GM12878 (cell line): ENCODE measurements around the gene PRR14L. TPM values are rescaled to one million over a fixed set of nuclear protein-coding genes. Genes with fewer than 3 reads are reported as not detected.

Source experiments
- ESRRA ChIP-seq: IDR thresholded peaks from 2 replicates; pipeline ENCODE4 v1.6.1; 2012; ENCODE audit warnings: mild to moderate bottlenecking, low read length, improper control_type of control experiment
- EZH2 ChIP-seq: IDR thresholded peaks from 2 replicates; pipeline ENCODE4 v1.6.1; 2012; ENCODE audit warnings: low read depth, mild to moderate bottlenecking, control low read depth, inconsistent platforms, low read length, borderline replicate concordance; ENCODE audit not compliant: control insufficient read depth
- FOS ChIP-seq: IDR thresholded peaks from 3 replicates; pipeline ENCODE4 v1.6.1; 2011; ENCODE audit warnings: borderline replicate concordance; ENCODE audit not compliant: insufficient read length; ENCODE audit errors: extremely low read depth
- FOXK2 ChIP-seq: fragments of 450-650 bp; IDR thresholded peaks from 2 replicates; pipeline ENCODE4 v1.6.1; 2017; ENCODE audit warnings: mild to moderate bottlenecking, moderate library complexity
- GABPA ChIP-seq: IDR thresholded peaks from 2 replicates; pipeline ENCODE4 v1.6.1; 2014; ENCODE audit warnings: antibody characterized with exemption, low read depth, mild to moderate bottlenecking, inconsistent platforms
- HCFC1 ChIP-seq: fragments of 150-350 bp; IDR thresholded peaks from 2 replicates; pipeline ENCODE4 v1.6.1; 2014; ENCODE audit warnings: low read length
- IKZF2 ChIP-seq, 2 experiments: fragments of 450-650 bp; IDR thresholded peaks; 2 replicates each; pipeline ENCODE4 v1.6.1; 2017; ENCODE audit warnings: mild to moderate bottlenecking in 2 of 2, moderate library complexity in 2 of 2
- KAT2A ChIP-seq: conservative IDR thresholded peaks from 2 replicates; pipeline ENCODE4 v1.6.1; 2011; ENCODE audit warnings: low read depth, low read length; ENCODE audit not compliant: control insufficient read depth
- NR2F1 ChIP-seq: fragments of 450-650 bp; conservative IDR thresholded peaks from 2 replicates; pipeline ENCODE4 v1.6.1; 2017; ENCODE audit warnings: mild to moderate bottlenecking
- POLR2A ChIP-seq: IDR thresholded peaks from 2 replicates; pipeline ENCODE4 v1.6.1; 2011; ENCODE audit warnings: low read depth, mild to moderate bottlenecking, low read length
- POLR2AphosphoS2 ChIP-seq: IDR thresholded peaks from 2 replicates; pipeline ENCODE4 v1.6.1; 2011; ENCODE audit warnings: low read depth, mild to moderate bottlenecking, low read length, improper control_type of control experiment, moderate library complexity
- POU2F2 ChIP-seq: IDR thresholded peaks from 3 replicates; pipeline ENCODE4 v1.6.1; 2011; ENCODE audit warnings: low read depth, mild to moderate bottlenecking, low read length, borderline replicate concordance
- SP1 ChIP-seq: IDR thresholded peaks from one replicate; pipeline ENCODE4 v1.6.1; 2011; ENCODE audit warnings: low read depth, low read length
- SREBF2 ChIP-seq: IDR thresholded peaks from 2 replicates; pipeline ENCODE4 v1.6.1; 2012; ENCODE audit warnings: mild to moderate bottlenecking, low read length
- STAT1 ChIP-seq: fragments of 450-650 bp; conservative IDR thresholded peaks from 2 replicates; pipeline ENCODE4 v1.6.1; 2014; ENCODE audit warnings: antibody characterized with exemption, mild to moderate bottlenecking
- polyA plus RNA-seq, 11 experiments: library from polyadenylated mRNA; depleted of rRNA in 4 of 11; unstranded in 6 of 11; stranded (reverse) in 5 of 11; fragments of >200 nt; fragmentation: Nextera tagmentation in 4 of 11; fragmentation: Illumina TruSeq in 1 of 11; extraction: Ambion mirVana in 4 of 11; extraction: Trizol in 1 of 11; gene quantifications; 1 replicate in 1 of 11; 2 replicates in 10 of 11; pipeline versions ENCODE4 v1.2.1 to v1.2.3, GENCODE V29; 2011 to 2016; ENCODE audit warnings: inconsistent platforms in 2 of 11, missing spikeins in 2 of 11, low read depth in 1 of 11
- total RNA-seq, 4 experiments: library from RNA; depleted of rRNA in 3 of 4; stranded (reverse); fragments of >200 nt in 3 of 4; fragmentation: Illumina TruSeq in 1 of 4; extraction: Trizol in 1 of 4; gene quantifications; 2 replicates each; pipeline versions ENCODE4 v1.2.1 to v1.2.3, GENCODE V29; 2013 to 2021
- TF ChIP-seq, protein P1 (sequence below): IDR thresholded peaks from 2 replicates; pipeline ENCODE4 v1.6.1; 2011; ENCODE audit warnings: low read depth, low read length, improper control_type of control experiment, borderline replicate concordance
- TF ChIP-seq, protein P2 (sequence below): fragments of 150-350 bp; IDR thresholded peaks from 2 replicates; pipeline ENCODE4 v1.6.1; 2014; ENCODE audit warnings: mild to moderate bottlenecking, low read depth, low read length
- TF ChIP-seq, protein P3 (sequence below): IDR thresholded peaks from 2 replicates; pipeline ENCODE4 v1.6.1; 2012; ENCODE audit warnings: low read depth, low read length, improper control_type of control experiment

PRR14L gene
- total and polyA plus RNA-seq, 10 of the 15 experiments (the other 5 are each of a cell fraction or from before 2014, with no cell fraction given), result 4.2 to 49.0 (median 21.4) TPM

DNA sequence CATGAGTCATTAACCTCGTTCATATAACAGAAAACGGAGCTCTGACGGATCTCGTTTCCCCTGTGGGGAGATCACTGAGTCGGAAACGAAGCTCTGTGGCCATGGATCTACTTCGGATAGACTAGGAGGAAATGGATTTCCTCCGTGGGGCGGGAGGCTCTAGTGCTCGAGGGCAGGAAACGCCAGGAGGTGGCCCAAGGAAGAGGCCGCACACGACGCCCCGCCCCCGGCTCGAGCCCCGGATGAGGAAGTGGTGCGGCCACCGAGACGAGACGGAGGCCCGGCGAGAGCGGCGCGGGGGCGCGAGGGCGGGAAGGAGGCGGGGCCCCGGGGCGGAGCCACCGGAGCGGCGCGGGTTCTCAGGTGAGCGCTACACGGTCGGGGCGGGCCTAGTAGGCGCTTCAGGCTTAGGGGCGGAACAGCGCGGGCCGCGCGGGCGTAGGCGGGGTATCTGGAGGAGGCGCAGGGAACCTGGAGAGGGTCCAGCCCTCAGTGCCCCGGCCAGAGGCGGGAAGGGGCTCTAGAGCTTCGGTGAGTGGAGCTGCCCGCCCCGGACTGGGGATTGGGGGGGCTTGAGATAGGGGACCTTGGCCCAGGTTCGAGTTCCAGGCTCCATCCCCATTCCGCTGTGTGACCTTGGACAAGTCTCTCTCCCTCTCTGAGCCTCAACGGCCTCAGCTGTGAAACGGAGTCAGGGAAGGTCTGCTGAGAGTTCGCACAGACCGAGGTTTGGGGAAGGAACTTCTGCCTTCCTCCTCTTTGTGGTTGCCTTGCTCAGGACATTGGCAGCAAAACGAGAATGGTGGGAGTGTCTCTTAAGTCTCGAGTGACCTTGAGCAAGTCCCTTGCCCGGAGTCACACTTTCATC lies 3.9 kb upstream of the PRR14L start, which contains the start of gene DEPDC5 (continued):
- TF ChIP-seq NR2F1, result 0 out of 2 replicates have a peak, but pooled peaks have one; percentile 11
- TF ChIP-seq, protein P1, sequence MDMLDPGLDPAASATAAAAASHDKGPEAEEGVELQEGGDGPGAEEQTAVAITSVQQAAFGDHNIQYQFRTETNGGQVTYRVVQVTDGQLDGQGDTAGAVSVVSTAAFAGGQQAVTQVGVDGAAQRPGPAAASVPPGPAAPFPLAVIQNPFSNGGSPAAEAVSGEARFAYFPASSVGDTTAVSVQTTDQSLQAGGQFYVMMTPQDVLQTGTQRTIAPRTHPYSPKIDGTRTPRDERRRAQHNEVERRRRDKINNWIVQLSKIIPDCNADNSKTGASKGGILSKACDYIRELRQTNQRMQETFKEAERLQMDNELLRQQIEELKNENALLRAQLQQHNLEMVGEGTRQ, result no peak
- no peak for TF ChIP-seq EZH2
- peak; percentile 86; the same call in 1 of the 2 replicates for TF ChIP-seq ESRRA
- TF ChIP-seq IKZF2 (IDR thresholded peaks at IDR 0.05), result peak; percentile 41 to 50
- TF ChIP-seq HCFC1, result peak; percentile 53
- TF ChIP-seq POLR2AphosphoS2, result peak; percentile 91
- TF ChIP-seq, protein P2, sequence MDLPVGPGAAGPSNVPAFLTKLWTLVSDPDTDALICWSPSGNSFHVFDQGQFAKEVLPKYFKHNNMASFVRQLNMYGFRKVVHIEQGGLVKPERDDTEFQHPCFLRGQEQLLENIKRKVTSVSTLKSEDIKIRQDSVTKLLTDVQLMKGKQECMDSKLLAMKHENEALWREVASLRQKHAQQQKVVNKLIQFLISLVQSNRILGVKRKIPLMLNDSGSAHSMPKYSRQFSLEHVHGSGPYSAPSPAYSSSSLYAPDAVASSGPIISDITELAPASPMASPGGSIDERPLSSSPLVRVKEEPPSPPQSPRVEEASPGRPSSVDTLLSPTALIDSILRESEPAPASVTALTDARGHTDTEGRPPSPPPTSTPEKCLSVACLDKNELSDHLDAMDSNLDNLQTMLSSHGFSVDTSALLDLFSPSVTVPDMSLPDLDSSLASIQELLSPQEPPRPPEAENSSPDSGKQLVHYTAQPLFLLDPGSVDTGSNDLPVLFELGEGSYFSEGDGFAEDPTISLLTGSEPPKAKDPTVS, result no peak
- TF ChIP-seq KAT2A, result no peak
- no peak for TF ChIP-seq SREBF2
- no peak for TF ChIP-seq FOS
- no peak; the same call in 1 of the 2 replicates for TF ChIP-seq GABPA
- TF ChIP-seq, protein P3, sequence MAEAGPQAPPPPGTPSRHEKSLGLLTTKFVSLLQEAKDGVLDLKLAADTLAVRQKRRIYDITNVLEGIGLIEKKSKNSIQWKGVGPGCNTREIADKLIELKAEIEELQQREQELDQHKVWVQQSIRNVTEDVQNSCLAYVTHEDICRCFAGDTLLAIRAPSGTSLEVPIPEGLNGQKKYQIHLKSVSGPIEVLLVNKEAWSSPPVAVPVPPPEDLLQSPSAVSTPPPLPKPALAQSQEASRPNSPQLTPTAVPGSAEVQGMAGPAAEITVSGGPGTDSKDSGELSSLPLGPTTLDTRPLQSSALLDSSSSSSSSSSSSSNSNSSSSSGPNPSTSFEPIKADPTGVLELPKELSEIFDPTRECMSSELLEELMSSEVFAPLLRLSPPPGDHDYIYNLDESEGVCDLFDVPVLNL, result peak; percentile 39; the same call in 1 of the 2 replicates
- TF ChIP-seq POU2F2, result peak; percentile 66; the same call in 2 of the 3 replicates
- peak; percentile 35 for TF ChIP-seq SP1
- no peak for TF ChIP-seq FOXK2
- 0 out of 2 replicates have a peak, but pooled peaks have one; percentile 65 for TF ChIP-seq STAT1
- peak; percentile 96 for TF ChIP-seq POLR2A
- TF ChIP-seq, all 136 proteins: peak for 53
